GM12878 (cell line): ENCODE results near the gene PLPP2. TPM values are rescaled to one million over a fixed set of nuclear protein-coding genes. Genes with fewer than 3 reads are reported as not detected.

ENCODE experiments used
- ATAC-seq: fragments of 200-7000 bp; cut with Tn5 transposase; 3 replicates; pipeline ENCODE4 v1.9.1; 2020; ENCODE audit warnings: mild to moderate bottlenecking, moderate library complexity
- BruUV-seq: library from RNA; stranded (reverse); fragments of 400-500 nt; replicated peaks from 2 replicates; lab custom pipeline; 2021; lab: Mats Ljungman, UMichigan
- CTCF ChIA-PET: fragments of 300-600 bp; sonication (Branson Sonifier 250); formaldehyde crosslinking; extraction: SDS; loops from one replicate; lab custom pipeline; 2021; ENCODE audit warnings: inconsistent platforms; lab: Yijun Ruan, JAX
- POLR2A ChIA-PET: fragments of 350-600 bp; formaldehyde crosslinking; extraction: SDS; loops from one replicate; lab custom pipeline; 2021; ENCODE audit warnings: inconsistent platforms; lab: Charles Lee
- RAD21 ChIA-PET: fragments of 300-600 bp; sonication (Branson Sonifier 250); formaldehyde crosslinking; loops from one replicate; lab custom pipeline; 2023; ENCODE audit warnings: antibody characterized with exemption; ENCODE audit not compliant: unreplicated experiment; lab: Charles Lee
- SMC1A ChIA-PET: fragments of 300-600 bp; sonication (Branson Sonifier 250); formaldehyde crosslinking; loops from one replicate; lab custom pipeline; 2023; ENCODE audit not compliant: unreplicated experiment, uncharacterized antibody; lab: Charles Lee
- DNase-seq: peaks from one replicate; pipeline ENCODE4 v3.0.0-alpha.2; 2011; ENCODE audit warnings: low read depth, low spot score
- FAIRE-seq: peaks from 3 replicates; lab custom pipeline; 2011; peaks lifted over from hg19 to GRCh38; lab: Jason Lieb, UNC
- H2AFZ ChIP-seq: 2 replicates; pipeline ENCODE4 v1.6.0; 2011; ENCODE audit warnings: low read depth, low read length, control low read depth; ENCODE audit not compliant: control insufficient read depth
- H3K27ac ChIP-seq: 2 replicates; pipeline ENCODE4 v1.5.1; 2011; ENCODE audit warnings: control low read depth; ENCODE audit not compliant: control insufficient read depth, insufficient read depth
- H3K27me3 ChIP-seq, 2 experiments: replicated peaks in 1 of 2; 2 replicates each; pipeline versions ENCODE4 v1.6.0 to v1.6.1; 2011; ENCODE audit warnings: low read length in 1 of 2; ENCODE audit not compliant: control insufficient read depth in 2 of 2, insufficient read depth in 2 of 2
- H3K36me3 ChIP-seq, 2 experiments: 2 replicates each; pipeline ENCODE4 v1.5.1; 2011; ENCODE audit warnings: low read length in 1 of 2; ENCODE audit not compliant: control insufficient read depth in 2 of 2, insufficient read depth in 2 of 2
- H3K4me1 ChIP-seq: 2 replicates; pipeline ENCODE4 v1.6.1; 2011; ENCODE audit warnings: mild to moderate bottlenecking, low read length, moderate library complexity, mixed read lengths; ENCODE audit not compliant: control insufficient read depth, insufficient read depth
- H3K4me2 ChIP-seq: 2 replicates; pipeline ENCODE4 v1.6.0; 2011; ENCODE audit warnings: control low read depth; ENCODE audit not compliant: control insufficient read depth, insufficient read depth
- H3K4me3 ChIP-seq: fragments of 200-600 bp; sonication (generic); 2 replicates; pipeline ENCODE4 v1.5.1; 2016
- H3K79me2 ChIP-seq: 2 replicates; pipeline ENCODE4 v1.6.0; 2011; ENCODE audit warnings: low read length; ENCODE audit not compliant: control insufficient read depth, insufficient read depth
- H3K9ac ChIP-seq: 2 replicates; pipeline ENCODE4 v1.8.0; 2011; ENCODE audit warnings: low read length, control low read depth, mixed read lengths; ENCODE audit not compliant: control insufficient read depth, insufficient read depth
- H3K9me3 ChIP-seq: replicated peaks from 3 replicates; pipeline ENCODE4 v1.5.1; 2011; ENCODE audit warnings: mild to moderate bottlenecking, low read length; ENCODE audit not compliant: control insufficient read depth, insufficient read depth
- H4K20me1 ChIP-seq: 2 replicates; pipeline ENCODE4 v1.6.0; 2011; ENCODE audit not compliant: control insufficient read depth, insufficient read depth
- NFYB ChIP-seq: IDR thresholded peaks from 2 replicates; pipeline ENCODE4 v1.6.1; 2011; ENCODE audit warnings: low read depth, mild to moderate bottlenecking, low read length, improper control_type of control experiment, moderate library complexity; ENCODE audit not compliant: insufficient read depth
- POLR2AphosphoS5 ChIP-seq: IDR thresholded peaks from 2 replicates; pipeline ENCODE4 v1.6.1; 2011; ENCODE audit warnings: mild to moderate bottlenecking, low read length, inconsistent platforms
- WGBS: methylation state at CpG from one replicate; pipeline ENCODE4 v1.1.6; 2016; ENCODE audit warnings: low lambda C conversion rate; ENCODE audit not compliant: insufficient replicate concordance, insufficient coverage; ENCODE audit errors: missing lambda C conversion rate; 5-methylcytosine and 5-hydroxymethylcytosine counted together
- in situ Hi-C: fragments of 300-500 bp; cut with MboI; formaldehyde crosslinking; loops from 9 replicates; pipeline ENCODE4 v1.14.3; 2018; ENCODE audit warnings: mixed read lengths
- intact Hi-C: fragments of 100-400 bp; cut with micrococcal nuclease; formaldehyde crosslinking; loops from one replicate; pipeline ENCODE4 v1.14.2; 2022; ENCODE audit not compliant: unreplicated experiment
- polyA plus RNA-seq, 11 experiments: library from polyadenylated mRNA; depleted of rRNA in 4 of 11; unstranded in 6 of 11; stranded (reverse) in 5 of 11; fragments of >200 nt; fragmentation: Nextera tagmentation in 4 of 11; fragmentation: Illumina TruSeq in 1 of 11; extraction: Ambion mirVana in 4 of 11; extraction: Trizol in 1 of 11; gene quantifications; 1 replicate in 1 of 11; 2 replicates in 10 of 11; pipeline versions ENCODE4 v1.2.1 to v1.2.3, GENCODE V29; 2011 to 2016; ENCODE audit warnings: inconsistent platforms in 2 of 11, missing spikeins in 2 of 11, low read depth in 1 of 11
- total RNA-seq, 4 experiments: library from RNA; depleted of rRNA in 3 of 4; stranded (reverse); fragments of >200 nt in 3 of 4; fragmentation: Illumina TruSeq in 1 of 4; extraction: Trizol in 1 of 4; gene quantifications; 2 replicates each; pipeline versions ENCODE4 v1.2.1 to v1.2.3, GENCODE V29; 2013 to 2021
- TF ChIP-seq, protein P1 (sequence below): fragments of 450-650 bp; formaldehyde crosslinking; IDR thresholded peaks from 2 replicates; pipeline ENCODE4 v1.4.0; 2022; ENCODE audit warnings: mild to moderate bottlenecking, moderate library complexity

Gene PLPP2
- total and polyA plus RNA-seq, 10 of the 15 experiments (the other 5 are each of a cell fraction or from before 2014, with no cell fraction given), result 0.04 to 0.62 (median 0.14) TPM; not detected in 7

DNA sequence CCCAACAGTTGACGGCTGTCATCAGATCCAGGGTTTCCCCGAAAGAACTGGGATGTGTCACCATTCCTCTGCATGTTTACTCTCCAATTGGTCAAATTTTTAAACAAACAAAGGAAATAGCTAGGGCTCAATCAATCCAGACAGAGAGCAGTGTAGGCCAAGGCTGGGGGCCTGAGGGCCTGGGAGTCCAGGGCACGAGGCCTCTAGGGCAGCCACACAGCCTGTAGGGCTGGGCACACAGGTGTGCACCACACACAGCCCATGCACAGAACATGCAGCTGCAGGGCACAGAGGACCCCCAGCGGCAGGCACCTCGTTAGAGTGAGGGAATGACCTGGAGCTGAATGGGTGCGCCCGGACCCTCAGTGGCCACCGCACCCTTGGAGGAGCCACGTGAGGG lies 43.9 kb upstream of the PLPP2 start (continued):
- TF ChIP-seq, protein P1, sequence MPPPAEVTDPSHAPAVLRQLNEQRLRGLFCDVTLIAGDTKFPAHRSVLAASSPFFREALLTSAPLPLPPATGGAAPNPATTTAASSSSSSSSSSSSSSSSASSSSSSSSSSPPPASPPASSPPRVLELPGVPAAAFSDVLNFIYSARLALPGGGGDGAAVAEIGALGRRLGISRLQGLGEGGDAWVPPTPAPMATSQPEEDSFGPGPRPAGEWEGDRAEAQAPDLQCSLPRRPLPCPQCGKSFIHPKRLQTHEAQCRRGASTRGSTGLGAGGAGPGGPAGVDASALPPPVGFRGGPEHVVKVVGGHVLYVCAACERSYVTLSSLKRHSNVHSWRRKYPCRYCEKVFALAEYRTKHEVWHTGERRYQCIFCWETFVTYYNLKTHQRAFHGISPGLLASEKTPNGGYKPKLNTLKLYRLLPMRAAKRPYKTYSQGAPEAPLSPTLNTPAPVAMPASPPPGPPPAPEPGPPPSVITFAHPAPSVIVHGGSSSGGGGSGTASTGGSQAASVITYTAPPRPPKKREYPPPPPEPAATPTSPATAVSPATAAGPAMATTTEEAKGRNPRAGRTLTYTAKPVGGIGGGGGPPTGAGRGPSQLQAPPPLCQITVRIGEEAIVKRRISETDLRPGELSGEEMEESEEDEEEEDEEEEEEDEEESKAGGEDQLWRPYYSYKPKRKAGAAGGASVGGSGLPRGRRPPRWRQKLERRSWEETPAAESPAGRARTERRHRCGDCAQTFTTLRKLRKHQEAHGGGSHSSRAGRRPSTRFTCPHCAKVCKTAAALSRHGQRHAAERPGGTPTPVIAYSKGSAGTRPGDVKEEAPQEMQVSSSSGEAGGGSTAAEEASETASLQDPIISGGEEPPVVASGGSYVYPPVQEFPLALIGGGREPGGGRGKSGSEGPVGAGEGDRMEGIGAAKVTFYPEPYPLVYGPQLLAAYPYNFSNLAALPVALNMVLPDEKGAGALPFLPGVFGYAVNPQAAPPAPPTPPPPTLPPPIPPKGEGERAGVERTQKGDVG (CRISPR knock-in tag), result no peak

DNA sequence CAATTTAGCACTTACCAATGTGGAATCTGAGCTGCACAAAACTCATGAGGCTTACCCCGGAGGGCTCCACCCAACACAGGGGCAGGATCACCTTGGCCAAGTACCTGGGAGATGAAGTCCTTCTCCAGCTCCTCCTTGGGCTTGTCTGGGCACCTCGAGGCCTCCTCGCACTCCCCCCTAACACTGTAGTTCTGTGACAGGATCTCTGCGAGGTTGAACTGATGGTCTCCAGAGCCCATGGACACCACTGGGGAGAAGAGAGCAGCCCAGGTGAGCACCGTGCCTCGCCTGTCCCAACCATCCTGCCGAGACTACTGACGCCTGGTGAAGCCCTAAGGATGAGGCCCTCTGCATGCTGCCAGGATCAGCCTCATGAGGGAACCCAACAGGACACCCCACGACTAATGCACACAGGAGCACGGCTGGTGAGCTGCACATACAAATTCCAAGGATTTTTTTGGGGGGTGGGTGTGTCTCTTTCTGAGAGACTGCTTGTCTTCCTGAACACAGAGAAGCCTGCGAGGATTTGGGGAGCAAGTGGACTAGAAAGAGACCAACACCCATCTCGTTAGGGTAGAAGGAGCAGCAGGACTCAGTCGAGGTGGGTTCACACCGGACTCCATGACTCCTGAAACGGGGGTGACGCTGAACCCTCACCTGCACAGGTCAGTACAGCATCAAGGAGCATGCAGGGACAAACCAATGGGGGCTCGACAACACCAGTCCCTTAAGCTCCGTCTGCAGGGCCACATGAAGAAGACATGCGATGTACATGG lies 43.3 kb upstream of the PLPP2 start:
- DNase-seq, result no peak
- H3K4me2 ChIP-seq, result no peak overlapping the region
- no peak overlapping the region for H3K4me3 ChIP-seq
- 65% methylated on average over 19 of the region's 19 CpGs for WGBS
- no peaks in the 10 kb centered on the region; the same call in 2 of the 3 replicates for H3K9me3 ChIP-seq
- intact Hi-C loops, result no loop called here
- SMC1A ChIA-PET, result no interaction called here
- CTCF ChIA-PET, result no interaction called here
- peaks cover 9% of the 10 kb centered on the region for H3K79me2 ChIP-seq
- RAD21 ChIA-PET, result no interaction called here
- no peaks in the 10 kb centered on the region for H3K4me1 ChIP-seq
- BruUV-seq, result no TSS peak
- FAIRE-seq, result no peak
- no peaks in the 10 kb centered on the region for H4K20me1 ChIP-seq
- TF ChIP-seq POLR2AphosphoS5 (0 out of 2 replicates have a peak, but pooled peaks have one; percentile 5), NFYB (no peak)
- TF ChIP-seq, all 136 proteins: peak for 1
- in situ Hi-C loops, result no loop called here
- Histone ChIP-seq H2AFZ (no peak overlapping the region), H3K27ac (no peak overlapping the region), H3K9ac (no peak overlapping the region), H3K36me3 (peaks cover 16% of the 10 kb centered on the region in 2 experiments), H3K27me3 (no peaks in the 10 kb centered on the region)
- POLR2A ChIA-PET, result no interaction called here
- no peak for ATAC-seq
